ENCODE measurements around the gene COL1A2. TPM values are rescaled to one million over a fixed set of nuclear protein-coding genes. Genes with fewer than 3 reads are reported as not detected.

Gene COL1A2
- total and polyA plus RNA-seq, 2 of the 13 experiments (the other 11 are each of a cell fraction or from before 2014, with no cell fraction given), result not detected

- Histone ChIP-seq H3K9ac (ENCODE audit: insufficient read depth, low read depth, low read length) (no peak overlapping the region), H3K27ac (ENCODE audit: extremely low read length, insufficient read depth, low read length) (no peak overlapping the region), H3K27me3 (ENCODE audit: control insufficient read depth in 1 of 2, insufficient read depth in 2 of 2, low read length in 2 of 2) (no peaks in the 10 kb centered on the region; a peak in 1 of 5 replicates), H4K20me1 (ENCODE audit: insufficient read depth, low read length) (no peaks in the 10 kb centered on the region), H3K79me2 (ENCODE audit: insufficient read depth, low read length) (no peaks in the 10 kb centered on the region), H3K9me3 (ENCODE audit: low read length) (no peaks in the 10 kb centered on the region), H3K4me1 (ENCODE audit: insufficient read depth, low read length) (no peaks in the 10 kb centered on the region), H2AFZ (ENCODE audit: low read length) (no peak overlapping the region), H3K4me3 (replicated peaks in 1 of 3; ENCODE audit: insufficient read depth in 1 of 3, low read depth in 2 of 3, low read length in 3 of 3) (no peak overlapping the region), H3K36me3 (replicated peaks in 1 of 2; ENCODE audit: control insufficient read depth in 1 of 2, insufficient read depth in 2 of 2, low read length in 2 of 2) (no peaks in the 10 kb centered on the region), H3K4me2 (ENCODE audit: low read depth, low read length) (no peak overlapping the region)
- intact Hi-C loops (cut with micrococcal nuclease; ENCODE audit: unreplicated experiment) (no loop called here), in situ Hi-C loops (cut with HindIII; ENCODE audit: extremely low pct_ligation_motif_present, low pct_unique_long_range_greater_than_20kb) (no loop called here)
- TF ChIP-seq TBX2 (CRISPR knock-in tag; IDR thresholded peaks at IDR 0.05; ENCODE audit: borderline replicate concordance) (no peak), RXRA (CRISPR knock-in tag; IDR thresholded peaks at IDR 0.05) (no peak), ZNF710 (CRISPR knock-in tag; IDR thresholded peaks at IDR 0.05; ENCODE audit: borderline replicate concordance) (no peak), SATB2 (CRISPR knock-in tag; IDR thresholded peaks at IDR 0.05) (no peak), ZNF607 (CRISPR knock-in tag; IDR thresholded peaks at IDR 0.05; ENCODE audit: borderline replicate concordance) (no peak), DBP (CRISPR knock-in tag; IDR thresholded peaks at IDR 0.05; ENCODE audit: not compliant biosample characterization) (no peak)
- FAIRE-seq, result no peak
- ChIA-PET POLR2A (no interaction called here), CTCF (ENCODE audit: low intra/inter-chr PET ratio, low total read pairs) (no interaction called here)
- no peak for DNase-seq (ENCODE audit: low spot score)
- no peak for ATAC-seq
- BruUV-seq (replicated peaks), result no TSS peak
- 0% methylated on average over 1 of the region's 1 CpG for WGBS (ENCODE audit: low lambda C conversion rate)
Measured at GRCh38 chr7:94388540-94388939, 6.2 kb upstream of the COL1A2 start.

GRCh38 chr7:94389381-94389780 is 5.3 kb upstream of the COL1A2 start:
- H2AFZ ChIP-seq (ENCODE audit: low read length), result no peak overlapping the region
- BruUV-seq (replicated peaks), result no TSS peak
- FAIRE-seq, result no peak
- no peak overlapping the region for H3K4me3 ChIP-seq (replicated peaks in 1 of 3; ENCODE audit: insufficient read depth in 1 of 3, low read depth in 2 of 3, low read length in 3 of 3)
- DNase-seq (ENCODE audit: low spot score), result no peak
- intact Hi-C loops (cut with micrococcal nuclease; ENCODE audit: unreplicated experiment) (no loop called here), in situ Hi-C loops (cut with HindIII; ENCODE audit: extremely low pct_ligation_motif_present, low pct_unique_long_range_greater_than_20kb) (no loop called here)
- H3K4me2 ChIP-seq (ENCODE audit: low read depth, low read length), result no peak overlapping the region
- H3K9ac ChIP-seq (ENCODE audit: insufficient read depth, low read depth, low read length), result no peak overlapping the region
- H3K79me2 ChIP-seq (ENCODE audit: insufficient read depth, low read length), result no peaks in the 10 kb centered on the region
- H3K4me1 ChIP-seq (ENCODE audit: insufficient read depth, low read length), result no peaks in the 10 kb centered on the region
- ATAC-seq, result no peak
- H3K27ac ChIP-seq (ENCODE audit: extremely low read length, insufficient read depth, low read length), result no peak overlapping the region
- CTCF ChIA-PET (ENCODE audit: low intra/inter-chr PET ratio, low total read pairs), result no interaction called here
- no peaks in the 10 kb centered on the region for H3K36me3 ChIP-seq (replicated peaks in 1 of 2; ENCODE audit: control insufficient read depth in 1 of 2, insufficient read depth in 2 of 2, low read length in 2 of 2)
- no peaks in the 10 kb centered on the region; a peak in 1 of 5 replicates for H3K27me3 ChIP-seq (ENCODE audit: control insufficient read depth in 1 of 2, insufficient read depth in 2 of 2, low read length in 2 of 2)
- POLR2A ChIA-PET, result no interaction called here
- 3% methylated on average over 1 of the region's 1 CpG for WGBS (ENCODE audit: low lambda C conversion rate)
- no peaks in the 10 kb centered on the region for H3K9me3 ChIP-seq (ENCODE audit: low read length)
- H4K20me1 ChIP-seq (ENCODE audit: insufficient read depth, low read length), result no peaks in the 10 kb centered on the region
- TF ChIP-seq PHF8 (CRISPR knock-in tag; IDR thresholded peaks at IDR 0.05) (no peak), ZNF652 (CRISPR knock-in tag; IDR thresholded peaks at IDR 0.05; ENCODE audit: borderline replicate concordance, low read depth) (no peak), SIN3B (IDR thresholded peaks at IDR 0.05; ENCODE audit: low read length) (no peak), ZFAT (CRISPR knock-in tag; conservative IDR thresholded peaks at IDR 0.05) (no peak), ZNF800 (CRISPR knock-in tag; IDR thresholded peaks at IDR 0.05) (no peak), RCOR2 (CRISPR knock-in tag; IDR thresholded peaks at IDR 0.05) (no peak)
